ENCODE data around the gene MEI1.

DNA sequence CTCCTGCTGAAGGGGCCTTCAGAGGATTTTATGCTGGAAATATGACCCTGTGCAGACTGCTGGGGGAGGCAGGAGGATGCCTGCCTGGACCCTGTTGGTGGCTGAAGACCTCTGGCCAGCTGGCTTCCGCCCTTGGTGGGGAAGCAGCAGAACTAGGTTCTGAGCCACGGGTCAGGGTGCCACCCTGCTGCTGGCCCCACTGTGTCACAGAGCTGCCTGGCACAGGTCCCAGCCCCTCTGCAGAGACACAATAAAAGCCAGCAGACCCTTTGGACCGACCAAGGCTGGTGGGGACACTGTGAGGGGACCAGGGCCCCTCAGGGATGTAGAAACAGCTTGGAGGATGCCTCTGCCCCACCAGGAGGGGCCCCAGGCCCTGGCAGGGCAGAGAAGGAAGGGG lies 126.7 kb downstream of the MEI1 start:
- TF ChIP-seq CTCF (IDR thresholded peaks at IDR 0.05) (peak in 1 of 6 experiments; percentile 19), POLR2A (IDR thresholded peaks at IDR 0.05) (no peak)
